Measurements from ENCODE around the gene TST.

TST gene

GRCh38 chr22:37036655-37037377, 17.6 kb upstream of the TST start:
- no peak for TF ChIP-seq EZH2phosphoT487 (conservative IDR thresholded peaks at IDR 0.05; ENCODE audit: low read length)
- TF ChIP-seq CTCF (IDR thresholded peaks at IDR 0.05; ENCODE audit: insufficient read depth, low read length, poor library complexity, severe bottlenecking): no peak
- Histone ChIP-seq H4K20me1 (ENCODE audit: low read depth, low read length) (no peaks in the 10 kb centered on the region), H3F3A (ENCODE audit: insufficient read depth) (no peaks in the 10 kb centered on the region), H3K79me2 (ENCODE audit: insufficient read depth, low read length) (no peaks in the 10 kb centered on the region), H3K4me2 (ENCODE audit: low read depth, low read length, poor library complexity, severe bottlenecking) (no peak overlapping the region), H3K9ac (ENCODE audit: low read length) (no peak overlapping the region), H3K27me3 (ENCODE audit: low read length) (no peaks in the 10 kb centered on the region), H3K4me3 (ENCODE audit: insufficient read depth, low read length, poor library complexity, severe bottlenecking) (no peak overlapping the region), H3K36me3 (ENCODE audit: low read length) (no peaks in the 10 kb centered on the region), H3K9me2 (replicated peaks; ENCODE audit: insufficient read depth, low read length) (no peaks in the 10 kb centered on the region), H3K27ac (ENCODE audit: low read depth, low read length) (no peak overlapping the region), H2AFZ (ENCODE audit: low read depth, low read length, severe bottlenecking) (no peak overlapping the region), H3K9me3 (ENCODE audit: insufficient read depth, low read length) (no peaks in the 10 kb centered on the region)

GRCh38 chr22:37033605-37034430, 14.6 kb upstream of the TST start:
- Histone ChIP-seq H3K36me3 (ENCODE audit: low read length) (no peaks in the 10 kb centered on the region), H3K9me2 (replicated peaks; ENCODE audit: insufficient read depth, low read length) (no peaks in the 10 kb centered on the region), H3K4me3 (ENCODE audit: insufficient read depth, low read length, poor library complexity, severe bottlenecking) (no peak overlapping the region), H4K20me1 (ENCODE audit: low read depth, low read length) (no peaks in the 10 kb centered on the region), H3K9me3 (ENCODE audit: insufficient read depth, low read length) (no peaks in the 10 kb centered on the region), H2AFZ (ENCODE audit: low read depth, low read length, severe bottlenecking) (no peak overlapping the region), H3F3A (ENCODE audit: insufficient read depth) (no peaks in the 10 kb centered on the region), H3K4me2 (ENCODE audit: low read depth, low read length, poor library complexity, severe bottlenecking) (no peak overlapping the region), H3K27ac (ENCODE audit: low read depth, low read length) (no peak overlapping the region), H3K27me3 (ENCODE audit: low read length) (no peaks in the 10 kb centered on the region), H3K9ac (ENCODE audit: low read length) (no peak overlapping the region), H3K79me2 (ENCODE audit: insufficient read depth, low read length) (no peaks in the 10 kb centered on the region)
- TF ChIP-seq EZH2phosphoT487 (conservative IDR thresholded peaks at IDR 0.05; ENCODE audit: low read length) (no peak), CTCF (IDR thresholded peaks at IDR 0.05; ENCODE audit: insufficient read depth, low read length, poor library complexity, severe bottlenecking) (no peak)

- no peaks in the 10 kb centered on the region for H3K9me2 ChIP-seq (replicated peaks; ENCODE audit: insufficient read depth, low read length)
- no peak overlapping the region for H3K4me3 ChIP-seq (ENCODE audit: insufficient read depth, low read length, poor library complexity, severe bottlenecking)
- no peak for TF ChIP-seq EZH2phosphoT487 (conservative IDR thresholded peaks at IDR 0.05; ENCODE audit: low read length)
- no peak for TF ChIP-seq CTCF (IDR thresholded peaks at IDR 0.05; ENCODE audit: insufficient read depth, low read length, poor library complexity, severe bottlenecking)
- no peak overlapping the region for H3K27ac ChIP-seq (ENCODE audit: low read depth, low read length)
- no peaks in the 10 kb centered on the region for H3K79me2 ChIP-seq (ENCODE audit: insufficient read depth, low read length)
- H3K27me3 ChIP-seq (ENCODE audit: low read length): no peaks in the 10 kb centered on the region
- H3F3A ChIP-seq (ENCODE audit: insufficient read depth): no peaks in the 10 kb centered on the region
- no peak overlapping the region for H3K4me2 ChIP-seq (ENCODE audit: low read depth, low read length, poor library complexity, severe bottlenecking)
- H2AFZ ChIP-seq (ENCODE audit: low read depth, low read length, severe bottlenecking): no peak overlapping the region
- H4K20me1 ChIP-seq (ENCODE audit: low read depth, low read length): no peaks in the 10 kb centered on the region
- H3K9ac ChIP-seq (ENCODE audit: low read length): no peak overlapping the region
- no peaks in the 10 kb centered on the region for H3K36me3 ChIP-seq (ENCODE audit: low read length)
- H3K9me3 ChIP-seq (ENCODE audit: insufficient read depth, low read length): no peaks in the 10 kb centered on the region
Measured at GRCh38 chr22:37032535-37033460, 13.6 kb upstream of the TST start.
